ENCODE results near the gene ERBB3.
"Not testable (repeated sequence)": the region's sequence is repeated elsewhere in the genome, so short reads cannot be mapped to it uniquely, and the experiment has no call there.

The ERBB3 gene

DNA sequence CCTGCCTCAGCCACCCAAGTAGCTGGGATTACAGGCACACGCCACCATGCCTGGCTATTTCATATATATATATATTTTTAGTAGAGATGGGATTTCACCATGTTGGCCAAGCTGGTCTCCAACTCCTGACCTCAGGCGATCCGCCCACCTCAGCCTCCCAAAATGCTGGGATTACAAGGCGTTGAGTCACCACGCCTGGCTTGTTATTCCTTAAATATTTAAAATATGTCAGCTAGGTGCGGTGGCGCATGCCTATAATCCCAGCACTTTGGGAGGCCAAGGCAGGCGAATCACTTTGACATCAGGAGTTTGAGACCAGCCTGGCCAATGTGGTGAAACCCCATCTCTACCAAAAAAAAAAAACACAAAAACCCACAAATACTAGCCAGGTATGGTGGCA is 20.0 kb upstream of the ERBB3 start:
- H3K36me3 Mint-ChIP-seq (ENCODE audit: low read depth); H3K4me1 Mint-ChIP-seq (ENCODE audit: low read depth); H3K9me3 Mint-ChIP-seq; intact Hi-C loops (cut with micrococcal nuclease); H3K27me3 Mint-ChIP-seq; H3K27ac Mint-ChIP-seq; H3K4me3 Mint-ChIP-seq: not testable (repeated sequence)

- Mint-ChIP-seq H3K9me3 (no peaks in the 10 kb centered on the region), H3K4me1 (ENCODE audit: low read depth) (no peaks in the 10 kb centered on the region), H3K27me3 (peaks cover 2% of the 10 kb centered on the region), H3K4me3 (no peak overlapping the region), H3K36me3 (ENCODE audit: low read depth) (no peaks in the 10 kb centered on the region), H3K27ac (no peak overlapping the region)
- intact Hi-C loops (cut with micrococcal nuclease), result no loop called here
Measured at GRCh38 chr12:56061982-56062381, 18.0 kb upstream of the ERBB3 start.

DNA sequence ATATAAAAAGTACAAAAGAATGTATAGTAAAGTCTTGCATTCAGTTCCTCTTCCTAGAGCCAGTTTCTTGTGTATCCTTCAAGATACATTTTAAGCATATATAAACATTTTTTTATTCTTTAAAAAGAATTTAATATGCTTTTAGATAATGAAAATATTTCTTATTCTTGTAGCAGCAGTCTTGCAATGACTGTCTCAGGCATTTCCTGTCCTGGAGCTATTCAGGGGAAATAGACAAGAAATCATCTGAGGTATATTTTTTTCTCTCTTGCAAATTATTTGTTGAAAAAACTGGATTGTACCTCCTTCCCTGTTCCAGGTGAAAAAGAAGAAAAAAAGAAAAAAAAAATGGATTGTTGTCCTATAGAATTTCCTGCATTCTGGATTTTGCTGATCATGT is 17.0 kb upstream of the ERBB3 start:
- H3K4me3 Mint-ChIP-seq, result no peak overlapping the region
- peaks cover 2% of the 10 kb centered on the region for H3K27me3 Mint-ChIP-seq
- intact Hi-C loops (cut with micrococcal nuclease), result no loop called here
- no peaks in the 10 kb centered on the region for H3K9me3 Mint-ChIP-seq
- no peaks in the 10 kb centered on the region for H3K4me1 Mint-ChIP-seq (ENCODE audit: low read depth)
- H3K36me3 Mint-ChIP-seq (ENCODE audit: low read depth), result no peaks in the 10 kb centered on the region
- H3K27ac Mint-ChIP-seq, result no peak overlapping the region

DNA sequence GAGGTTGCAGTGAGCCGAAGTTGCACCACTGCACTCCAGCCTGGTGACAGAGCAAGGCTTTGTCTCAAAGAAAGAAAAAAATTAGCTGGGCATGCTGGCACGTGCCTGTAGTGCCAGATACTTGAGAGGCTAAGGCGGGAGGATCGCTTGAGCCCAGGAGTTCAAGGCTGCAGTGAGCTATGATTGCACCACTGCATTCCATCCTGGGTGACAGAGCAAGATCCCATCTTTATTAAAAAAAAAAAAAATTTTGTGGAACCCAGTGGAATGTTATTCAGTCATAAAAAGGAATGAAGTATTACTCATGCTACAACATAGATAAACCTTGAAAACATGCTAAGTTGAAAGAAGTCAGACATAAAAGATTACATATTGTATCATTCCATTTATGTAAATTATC is 8.3 kb upstream of the ERBB3 start:
- Mint-ChIP-seq H3K4me1 (ENCODE audit: low read depth) (no peaks in the 10 kb centered on the region), H3K27ac (no peak overlapping the region), H3K4me3 (no peak overlapping the region), H3K27me3 (no peaks in the 10 kb centered on the region), H3K9me3 (no peaks in the 10 kb centered on the region), H3K36me3 (ENCODE audit: low read depth) (no peaks in the 10 kb centered on the region)
- intact Hi-C loops (cut with micrococcal nuclease), result no loop called here

- Mint-ChIP-seq H3K9me3 (no peaks in the 10 kb centered on the region), H3K27me3 (peaks cover 9% of the 10 kb centered on the region), H3K27ac (no peak overlapping the region), H3K4me1 (ENCODE audit: low read depth) (peaks cover 8% of the 10 kb centered on the region), H3K36me3 (ENCODE audit: low read depth) (no peaks in the 10 kb centered on the region), H3K4me3 (no peak overlapping the region)
- intact Hi-C loops (cut with micrococcal nuclease), result no loop called here
Measured at GRCh38 chr12:56074396-56074795, 5.6 kb upstream of the ERBB3 start.

DNA sequence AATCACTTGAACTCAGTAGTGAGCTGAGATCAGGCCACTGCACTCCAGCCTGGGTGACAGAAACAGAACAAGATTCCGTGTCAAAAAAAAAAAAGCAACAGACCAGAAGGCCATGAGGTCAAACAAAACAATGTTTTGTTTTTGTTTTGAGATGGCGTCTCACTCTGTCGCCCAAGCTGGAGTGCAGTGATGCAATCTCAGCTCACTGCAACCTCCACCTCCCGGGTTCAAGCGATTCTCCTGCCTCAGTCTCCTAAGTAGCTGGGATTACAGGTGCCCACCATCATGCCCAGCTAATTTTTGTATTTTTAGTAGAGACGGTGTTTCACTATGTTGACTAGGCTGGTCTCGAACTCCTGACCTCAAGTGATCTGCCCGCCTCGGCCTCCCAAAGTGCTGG is 2.0 kb upstream of the ERBB3 start:
- H3K9me3 Mint-ChIP-seq; H3K36me3 Mint-ChIP-seq (ENCODE audit: low read depth); H3K27ac Mint-ChIP-seq; H3K4me3 Mint-ChIP-seq; intact Hi-C loops (cut with micrococcal nuclease): not testable (repeated sequence)
- H3K4me1 Mint-ChIP-seq (ENCODE audit: low read depth), result peaks cover 27% of the 10 kb centered on the region
- peaks cover 42% of the 10 kb centered on the region for H3K27me3 Mint-ChIP-seq

- peaks cover 44% of the 10 kb centered on the region for H3K27me3 Mint-ChIP-seq
- intact Hi-C loops (cut with micrococcal nuclease), result no loop called here
Measured at GRCh38 chr12:56078427-56078826, 1.5 kb upstream of the ERBB3 start.

GRCh38 chr12:56078931-56079722 is 838 bp upstream of the ERBB3 start:
- Mint-ChIP-seq H3K27ac (peak overlapping the region; percentile 66), H3K36me3 (ENCODE audit: low read depth) (no peaks in the 10 kb centered on the region), H3K27me3 (peaks cover 51% of the 10 kb centered on the region), H3K4me1 (ENCODE audit: low read depth) (peaks cover 34% of the 10 kb centered on the region), H3K9me3 (no peaks in the 10 kb centered on the region), H3K4me3 (peak overlapping the region; percentile 74)
- intact Hi-C loops (cut with micrococcal nuclease), result loop anchor here (1.0 kb wide), 1 partner anchor 25 kb away; the partner anchor contains the start of gene PA2G4

More at GRCh38 chr12:56078427-56078826, 1.5 kb upstream of the ERBB3 start:
- Mint-ChIP-seq H3K9me3 (no peaks in the 10 kb centered on the region), H3K27ac (no peak overlapping the region), H3K4me3 (no peak overlapping the region), H3K36me3 (ENCODE audit: low read depth) (no peaks in the 10 kb centered on the region), H3K4me1 (ENCODE audit: low read depth) (peaks cover 29% of the 10 kb centered on the region)

GRCh38 chr12:56080556-56081138 is 682 bp downstream of the ERBB3 start:
- intact Hi-C loops (cut with micrococcal nuclease), result no loop called here
- no peak overlapping the region for H3K4me3 Mint-ChIP-seq

DNA sequence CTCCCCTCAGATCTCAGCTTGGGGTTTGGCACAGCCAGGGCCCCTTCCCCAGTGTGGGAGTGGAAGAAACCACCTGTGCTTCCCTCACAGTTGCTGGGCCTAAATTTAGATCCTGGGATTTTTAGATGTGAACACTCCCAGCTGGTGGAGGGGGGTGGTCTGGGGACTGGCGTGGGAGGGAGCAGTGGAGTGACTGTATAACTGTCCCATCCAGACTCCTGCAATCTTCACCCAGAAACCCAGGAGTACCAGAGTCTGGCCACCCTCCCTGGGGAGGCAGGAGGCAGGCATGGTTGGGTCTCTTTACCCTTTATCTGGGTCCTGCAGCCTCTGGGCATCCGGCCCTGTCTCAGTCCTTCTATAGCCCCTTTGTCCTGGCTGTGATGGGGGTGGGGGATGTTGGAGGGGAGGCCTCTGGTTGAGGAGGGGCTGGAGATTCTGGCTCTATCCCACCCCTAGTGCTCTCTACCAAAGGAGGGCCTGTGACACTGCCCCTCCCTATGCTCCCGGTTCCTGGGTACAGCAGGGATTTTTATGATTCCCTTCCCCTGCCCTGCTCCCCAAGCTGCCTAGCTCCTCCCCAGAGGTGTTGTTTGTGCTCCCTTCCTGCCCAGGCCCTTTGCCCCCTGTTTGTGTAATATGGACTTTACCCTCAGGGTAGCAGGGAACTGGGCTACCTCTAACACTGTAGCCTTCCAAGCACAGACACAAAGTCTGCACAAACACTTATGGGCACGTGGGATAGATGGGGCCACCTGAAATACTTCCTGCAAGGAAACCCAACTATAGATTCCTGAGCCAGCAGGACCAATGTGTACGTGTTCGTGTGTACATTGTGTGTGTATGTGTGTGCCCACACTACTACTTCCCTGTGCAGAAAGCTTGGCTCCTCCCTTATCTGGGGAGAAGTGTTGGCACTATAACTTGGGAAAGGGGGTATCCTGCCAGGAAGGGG is 1.7 kb downstream of the ERBB3 start:
- no peaks in the 10 kb centered on the region for H3K9me3 Mint-ChIP-seq
- peaks cover 61% of the 10 kb centered on the region for H3K27me3 Mint-ChIP-seq
- no peak overlapping the region for H3K27ac Mint-ChIP-seq

More at GRCh38 chr12:56080556-56081138, 682 bp downstream of the ERBB3 start:
- Mint-ChIP-seq H3K27me3 (peaks cover 61% of the 10 kb centered on the region), H3K9me3 (no peaks in the 10 kb centered on the region), H3K36me3 (ENCODE audit: low read depth) (no peaks in the 10 kb centered on the region), H3K27ac (no peak overlapping the region), H3K4me1 (ENCODE audit: low read depth) (peaks cover 34% of the 10 kb centered on the region)

GRCh38 chr12:56082382-56082781 is 2.4 kb downstream of the ERBB3 start:
- peaks cover 47% of the 10 kb centered on the region for H3K4me1 Mint-ChIP-seq (ENCODE audit: low read depth)
- peaks cover 59% of the 10 kb centered on the region for H3K27me3 Mint-ChIP-seq
- H3K9me3 Mint-ChIP-seq, result no peaks in the 10 kb centered on the region
- intact Hi-C loops (cut with micrococcal nuclease), result no loop called here
- H3K27ac Mint-ChIP-seq, result no peak overlapping the region
- no peak overlapping the region for H3K4me3 Mint-ChIP-seq
- no peaks in the 10 kb centered on the region for H3K36me3 Mint-ChIP-seq (ENCODE audit: low read depth)

More for the DNA sequence above, 1.7 kb downstream of the ERBB3 start:
- Mint-ChIP-seq H3K36me3 (ENCODE audit: low read depth) (no peaks in the 10 kb centered on the region), H3K4me1 (ENCODE audit: low read depth) (peaks cover 40% of the 10 kb centered on the region), H3K4me3 (no peak overlapping the region)
- intact Hi-C loops (cut with micrococcal nuclease), result no loop called here

- no peak overlapping the region for H3K27ac Mint-ChIP-seq
- H3K9me3 Mint-ChIP-seq, result no peaks in the 10 kb centered on the region
- H3K4me1 Mint-ChIP-seq (ENCODE audit: low read depth), result peaks cover 52% of the 10 kb centered on the region
- intact Hi-C loops (cut with micrococcal nuclease), result no loop called here
- no peaks in the 10 kb centered on the region for H3K36me3 Mint-ChIP-seq (ENCODE audit: low read depth)
- no peak overlapping the region for H3K4me3 Mint-ChIP-seq
- H3K27me3 Mint-ChIP-seq, result peaks cover 58% of the 10 kb centered on the region
Measured at GRCh38 chr12:56082967-56083366, 3.0 kb downstream of the ERBB3 start.

DNA sequence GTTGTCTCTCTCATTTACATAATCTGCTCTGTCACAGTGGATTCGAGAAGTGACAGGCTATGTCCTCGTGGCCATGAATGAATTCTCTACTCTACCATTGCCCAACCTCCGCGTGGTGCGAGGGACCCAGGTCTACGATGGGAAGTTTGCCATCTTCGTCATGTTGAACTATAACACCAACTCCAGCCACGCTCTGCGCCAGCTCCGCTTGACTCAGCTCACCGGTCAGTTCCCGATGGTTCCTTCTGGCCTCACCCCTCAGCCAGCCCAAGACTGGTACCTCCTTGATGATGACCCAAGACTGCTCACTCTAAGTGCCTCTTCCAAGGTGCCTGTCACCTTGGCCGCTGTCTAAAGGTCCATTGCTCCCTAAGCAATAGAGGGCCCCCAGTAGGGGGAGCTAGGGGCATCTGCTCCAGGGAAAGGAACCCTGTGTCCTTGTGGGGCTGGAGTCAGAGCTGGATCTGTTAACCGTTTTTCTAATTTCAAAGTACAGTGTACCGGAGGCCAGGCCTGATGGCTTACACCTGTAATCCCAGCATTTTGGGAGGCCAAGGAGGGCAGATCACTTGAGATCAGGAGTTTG is 5.1 kb downstream of the ERBB3 start:
- Mint-ChIP-seq H3K4me3 (no peak overlapping the region), H3K27ac (peak overlapping the region; percentile 15), H3K27me3 (peaks cover 46% of the 10 kb centered on the region), H3K4me1 (ENCODE audit: low read depth) (peaks cover 37% of the 10 kb centered on the region), H3K36me3 (ENCODE audit: low read depth) (no peaks in the 10 kb centered on the region), H3K9me3 (no peaks in the 10 kb centered on the region)
- intact Hi-C loops (cut with micrococcal nuclease), result no loop called here

Measured in dendritic cell treated with granulocyte-macrophage colony-stimulating factor and Interleukin-4, amounts not matched to agents 40 ng/mL and 50 ng/mL, for 4 days (primary cell).